IMR-90 (cell line): ENCODE data around the gene RASSF10. TPM values are rescaled to one million over a fixed set of nuclear protein-coding genes. Genes with fewer than 3 reads are reported as not detected.

ENCODE experiments used
- ATAC-seq: fragments of 200-7000 bp; cut with Tn5 transposase; 2 replicates; pipeline ENCODE4 v1.9.1; 2020; ENCODE audit warnings: low read depth, mild to moderate bottlenecking, moderate library complexity
- BruUV-seq: library from RNA; stranded (reverse); fragments of 400-500 nt; replicated peaks from 2 replicates; lab custom pipeline; 2021; lab: Mats Ljungman, UMichigan
- CTCF ChIA-PET: fragments of 300-600 bp; formaldehyde crosslinking; extraction: SDS; loops from one replicate; lab custom pipeline; 2021; ENCODE audit warnings: antibody characterized with exemption; lab: Yijun Ruan, JAX
- POLR2A ChIA-PET: fragments of 300-600 bp; sonication (Branson Sonifier 250); formaldehyde crosslinking; loops from one replicate; lab custom pipeline; 2022; ENCODE audit warnings: antibody characterized with exemption; ENCODE audit not compliant: unreplicated experiment; lab: Charles Lee
- DNase-seq: peaks from one replicate; pipeline ENCODE4 v3.0.0; 2013
- H2AFZ ChIP-seq: replicated peaks from 2 replicates; pipeline ENCODE3; 2013; ENCODE audit warnings: low read length, mild to moderate bottlenecking; ENCODE audit not compliant: poor library complexity
- H2AK5ac ChIP-seq: 2 replicates; pipeline ENCODE4 v1.6.1; 2013; ENCODE audit warnings: low read depth, low read length, inconsistent platforms
- H2AK9ac ChIP-seq: replicated peaks from 2 replicates; pipeline ENCODE3; 2013; ENCODE audit warnings: mild to moderate bottlenecking, low read depth, low read length, moderate library complexity; ENCODE audit not compliant: poor library complexity
- H2BK120ac ChIP-seq: 2 replicates; pipeline ENCODE4 v1.6.1; 2013; ENCODE audit warnings: low read depth, low read length, inconsistent platforms
- H2BK15ac ChIP-seq: 3 replicates; pipeline ENCODE4 v1.6.1; 2013; ENCODE audit warnings: low read depth, low read length, inconsistent platforms
- H2BK20ac ChIP-seq: 2 replicates; pipeline ENCODE4 v1.6.1; 2013; ENCODE audit warnings: low read depth, mild to moderate bottlenecking, inconsistent platforms, low read length, moderate library complexity
- H2BK5ac ChIP-seq: 2 replicates; pipeline ENCODE4 v1.6.1; 2013; ENCODE audit warnings: mild to moderate bottlenecking, low read depth, low read length, inconsistent platforms; ENCODE audit not compliant: poor library complexity, severe bottlenecking
- H3K14ac ChIP-seq: replicated peaks from 2 replicates; pipeline ENCODE4 v1.6.1; 2013; ENCODE audit warnings: low read depth, low read length, inconsistent platforms
- H3K18ac ChIP-seq: 2 replicates; pipeline ENCODE4 v1.6.1; 2013; ENCODE audit warnings: low read depth, low read length, control low read depth
- H3K23ac ChIP-seq: 2 replicates; pipeline ENCODE4 v1.6.1; 2013; ENCODE audit warnings: low read depth, low read length, inconsistent platforms
- H3K27ac ChIP-seq: 2 replicates; pipeline ENCODE4 v1.5.1; 2013; ENCODE audit warnings: mild to moderate bottlenecking, control low read depth, low read length; ENCODE audit not compliant: insufficient read depth
- H3K27me3 ChIP-seq: 2 replicates; pipeline ENCODE4 v1.6.1; 2013; ENCODE audit warnings: low read length; ENCODE audit not compliant: control insufficient read depth, insufficient read depth
- H3K36me3 ChIP-seq: 2 replicates; pipeline ENCODE4 v1.6.1; 2013; ENCODE audit warnings: low read length, mixed read lengths; ENCODE audit not compliant: control insufficient read depth, insufficient read depth
- H3K4ac ChIP-seq: 2 replicates; pipeline ENCODE4 v1.6.1; 2013; ENCODE audit warnings: low read depth, low read length, inconsistent platforms
- H3K4me1 ChIP-seq: 2 replicates; pipeline ENCODE4 v1.6.1; 2013; ENCODE audit warnings: low read length, mixed read lengths; ENCODE audit not compliant: control insufficient read depth, insufficient read depth
- H3K4me2 ChIP-seq: 2 replicates; pipeline ENCODE4 v1.6.1; 2013; ENCODE audit warnings: low read depth, mild to moderate bottlenecking, control low read depth, low read length, moderate library complexity
- H3K4me3 ChIP-seq: 2 replicates; pipeline ENCODE4 v1.5.1; 2013; ENCODE audit warnings: low read depth, mild to moderate bottlenecking, control low read depth, low read length, moderate library complexity; ENCODE audit not compliant: insufficient read depth
- H3K56ac ChIP-seq: 2 replicates; pipeline ENCODE4 v1.6.1; 2013; ENCODE audit warnings: low read length, inconsistent platforms; ENCODE audit not compliant: insufficient read depth; ENCODE audit errors: extremely low read depth
- H3K79me1 ChIP-seq, 2 experiments: 2 replicates each; pipeline ENCODE4 v1.6.1; 2013; ENCODE audit warnings: low read length in 2 of 2, inconsistent platforms in 1 of 2, low read depth in 1 of 2
- H3K9ac ChIP-seq: 2 replicates; pipeline ENCODE4 v1.6.1; 2013; ENCODE audit warnings: low read depth, low read length, control low read depth
- H3K9me1 ChIP-seq: 2 replicates; pipeline ENCODE4 v1.6.1; 2013; ENCODE audit warnings: low read length, inconsistent platforms; ENCODE audit not compliant: insufficient read depth
- H3K9me3 ChIP-seq: 2 replicates; pipeline ENCODE4 v1.6.1; 2013; ENCODE audit warnings: low read length; ENCODE audit not compliant: control insufficient read depth, insufficient read depth
- H4K20me1 ChIP-seq: 2 replicates; pipeline ENCODE4 v1.6.1; 2013; ENCODE audit warnings: low read length, inconsistent platforms; ENCODE audit not compliant: insufficient read depth
- H4K5ac ChIP-seq: 2 replicates; pipeline ENCODE4 v1.6.1; 2013; ENCODE audit warnings: mild to moderate bottlenecking, low read depth, low read length, control low read depth
- H4K8ac ChIP-seq, 2 experiments: 2 replicates each; pipeline ENCODE4 v1.6.1; 2013; ENCODE audit warnings: low read depth in 2 of 2, low read length in 2 of 2, control low read depth in 1 of 2, inconsistent platforms in 1 of 2
- H4K91ac ChIP-seq: 2 replicates; pipeline ENCODE4 v1.6.1; 2013; ENCODE audit warnings: low read depth, low read length, inconsistent platforms; ENCODE audit not compliant: insufficient read depth
- BHLHE40 ChIP-seq: fragments of 150-350 bp; IDR thresholded peaks from 2 replicates; pipeline ENCODE4 v1.6.1; 2016; ENCODE audit warnings: mild to moderate bottlenecking, low read depth, low read length
- CEBPB ChIP-seq: IDR thresholded peaks from 2 replicates; pipeline ENCODE4 v1.6.1; 2012; ENCODE audit warnings: low read depth, low read length, improper control_type of control experiment
- CHD1 ChIP-seq: IDR thresholded peaks from 2 replicates; pipeline ENCODE4 v1.6.1; 2012; ENCODE audit warnings: low read depth, low read length, improper control_type of control experiment
- FOS ChIP-seq: fragments of 150-350 bp; IDR thresholded peaks from 2 replicates; pipeline ENCODE4 v1.6.1; 2016; ENCODE audit warnings: low read depth, low read length
- MAFK ChIP-seq: IDR thresholded peaks from 2 replicates; pipeline ENCODE4 v1.6.1; 2012; ENCODE audit warnings: low read depth, low read length, improper control_type of control experiment
- MAZ ChIP-seq: IDR thresholded peaks from 2 replicates; pipeline ENCODE4 v1.6.1; 2012; ENCODE audit warnings: low read depth, mild to moderate bottlenecking, low read length, improper control_type of control experiment, moderate library complexity, borderline replicate concordance
- MXI1 ChIP-seq: IDR thresholded peaks from 2 replicates; pipeline ENCODE4 v1.6.1; 2012; ENCODE audit warnings: low read depth, mild to moderate bottlenecking, low read length, moderate library complexity, borderline replicate concordance
- NFE2L2 ChIP-seq: fragments of 150-350 bp; IDR thresholded peaks from 2 replicates; pipeline ENCODE4 v1.6.1; 2016; ENCODE audit warnings: low read depth, mild to moderate bottlenecking, low read length
- POLR2A ChIP-seq: IDR thresholded peaks from 2 replicates; pipeline ENCODE4 v1.6.1; 2012; ENCODE audit warnings: mild to moderate bottlenecking, low read depth, low read length
- RAD21 ChIP-seq: IDR thresholded peaks from 2 replicates; pipeline ENCODE4 v1.6.1; 2012; ENCODE audit warnings: low read length, improper control_type of control experiment
- RCOR1 ChIP-seq: IDR thresholded peaks from 2 replicates; pipeline ENCODE4 v1.6.1; 2012; ENCODE audit warnings: mild to moderate bottlenecking, low read length, improper control_type of control experiment; ENCODE audit not compliant: insufficient replicate concordance
- RFX5 ChIP-seq: IDR thresholded peaks from 2 replicates; pipeline ENCODE4 v1.8.0; 2012; ENCODE audit warnings: low read depth, mild to moderate bottlenecking, low read length, moderate library complexity
- SMC3 ChIP-seq: fragments of 150-350 bp; IDR thresholded peaks from 2 replicates; pipeline ENCODE4 v1.6.1; 2016; ENCODE audit warnings: low read depth, mild to moderate bottlenecking, antibody characterized with exemption, low read length, moderate library complexity
- WGBS, 2 experiments: methylation state at CpG; one replicate each; pipeline versions ENCODE4 v1.1.5 to v1.1.7; 2013; ENCODE audit warnings: missing lambda C conversion rate in 2 of 2; ENCODE audit not compliant: insufficient read length in 1 of 2; ENCODE audit errors: extremely low coverage in 2 of 2; 5-methylcytosine and 5-hydroxymethylcytosine counted together
- dilution Hi-C: fragments of 300-500 bp; cut with HindIII; formaldehyde crosslinking; loops from one replicate; pipeline ENCODE4 v1.14.3; 2018; ENCODE audit warnings: low sequenced_read_pairs; ENCODE audit not compliant: unreplicated experiment
- in situ Hi-C: fragments of 300-500 bp; cut with MboI; formaldehyde crosslinking; loops from 3 replicates; pipeline ENCODE4 v1.14.3; 2019; ENCODE audit warnings: low sequenced_read_pairs, inconsistent platforms, mixed read lengths
- intact Hi-C: fragments of 100-400 bp; cut with micrococcal nuclease; formaldehyde crosslinking; loops from 2 replicates; pipeline ENCODE4 v1.10.0; 2022
- polyA plus RNA-seq, 3 experiments: library from polyadenylated mRNA; depleted of rRNA; stranded (reverse); fragments of >200 nt; gene quantifications; 2 replicates each; pipeline ENCODE4 v1.2.3, GENCODE V29; 2012; ENCODE audit warnings: low replicate concordance in 1 of 3
- total RNA-seq: library from RNA; depleted of rRNA; stranded (reverse); fragments of >200 nt; gene quantifications from 2 replicates; pipeline ENCODE4 v1.2.3, GENCODE V29; 2012
- TF ChIP-seq, protein P1 (sequence below): fragments of 150-350 bp; IDR thresholded peaks from 2 replicates; pipeline ENCODE4 v1.6.1; 2017; ENCODE audit warnings: mild to moderate bottlenecking, antibody characterized with exemption, low read length, low read depth
- TF ChIP-seq, protein P2 (sequence below): fragments of 150-350 bp; IDR thresholded peaks from 2 replicates; pipeline ENCODE4 v1.6.1; 2016; ENCODE audit warnings: low read depth, mild to moderate bottlenecking, low read length, moderate library complexity, borderline replicate concordance
- TF ChIP-seq, protein P3 (sequence below): conservative IDR thresholded peaks from 2 replicates; pipeline ENCODE4 v1.5.1; 2012; ENCODE audit warnings: mild to moderate bottlenecking, low read depth, low read length, improper control_type of control experiment

RASSF10 gene
- total and polyA plus RNA-seq, 2 of the 4 experiments (the other 2 are of a cell fraction), result not detected

DNA sequence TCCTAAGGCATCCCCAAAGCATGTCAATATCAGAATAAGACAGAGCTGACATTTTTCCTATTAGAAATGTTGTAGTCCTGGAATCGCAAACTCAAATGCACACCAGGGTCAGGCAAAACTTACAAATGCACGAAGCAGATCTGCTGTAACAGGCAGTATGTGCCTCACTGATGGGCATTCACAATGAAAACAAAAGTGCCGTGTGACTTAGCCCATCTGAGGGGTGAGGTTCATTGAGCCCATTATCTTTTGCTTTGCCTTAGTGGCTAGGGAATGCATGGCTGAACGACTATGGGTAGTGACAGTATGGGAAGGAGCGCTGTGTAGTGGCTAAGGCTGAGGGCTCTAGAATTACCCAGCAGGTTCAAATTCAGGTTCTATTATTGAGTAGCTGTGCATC lies 43.1 kb upstream of the RASSF10 start:
- intact Hi-C loops (no loop called here), dilution Hi-C loops (loop anchor here (25.0 kb wide), 1 partner anchor 196 kb away; no protein-coding TSS in a partner anchor), in situ Hi-C loops (loop anchor here (5.0 kb wide), 2 partner anchors 181 to 376 kb away; no protein-coding TSS in a partner anchor)
- Histone ChIP-seq H4K8ac (no peak overlapping the region), H2BK20ac (no peak overlapping the region), H3K4me2 (no peak overlapping the region), H3K4me3 (no peak overlapping the region), H3K4me1 (no peaks in the 10 kb centered on the region), H3K9me3 (no peaks in the 10 kb centered on the region), H3K27ac (no peak overlapping the region), H4K20me1 (no peaks in the 10 kb centered on the region), H3K9me1 (no peaks in the 10 kb centered on the region), H3K9ac (no peak overlapping the region), H4K91ac (no peak overlapping the region), H3K56ac (no peak overlapping the region), H2AFZ (peak overlapping the region; percentile 8), H3K18ac (no peak overlapping the region), H3K79me1 (no peaks in the 10 kb centered on the region), H2BK5ac (no peak overlapping the region), H2BK120ac (no peak overlapping the region), H2AK5ac (no peak overlapping the region), H3K14ac (no peak overlapping the region), H4K5ac (no peak overlapping the region), H2BK15ac (no peak overlapping the region), H3K36me3 (no peaks in the 10 kb centered on the region), H2AK9ac (no peak overlapping the region), H3K4ac (no peak overlapping the region), H3K23ac (no peak overlapping the region), H3K27me3 (peaks cover 37% of the 10 kb centered on the region)
- ChIA-PET CTCF (interaction anchor here (0.9 to 1.3 kb wide), 2 partner anchors 188 to 272 kb away, joined by 3 read pairs; no protein-coding TSS in a partner anchor), POLR2A (no interaction called here)
- ATAC-seq (no peak), DNase-seq (no peak)
- no TSS peak for BruUV-seq
- TF ChIP-seq RAD21, result no peak
- TF ChIP-seq SMC3, result no peak
- no peak for TF ChIP-seq CHD1
- TF ChIP-seq MAZ, result no peak
- TF ChIP-seq RCOR1, result no peak
- no peak for TF ChIP-seq FOS
- TF ChIP-seq, protein P1, sequence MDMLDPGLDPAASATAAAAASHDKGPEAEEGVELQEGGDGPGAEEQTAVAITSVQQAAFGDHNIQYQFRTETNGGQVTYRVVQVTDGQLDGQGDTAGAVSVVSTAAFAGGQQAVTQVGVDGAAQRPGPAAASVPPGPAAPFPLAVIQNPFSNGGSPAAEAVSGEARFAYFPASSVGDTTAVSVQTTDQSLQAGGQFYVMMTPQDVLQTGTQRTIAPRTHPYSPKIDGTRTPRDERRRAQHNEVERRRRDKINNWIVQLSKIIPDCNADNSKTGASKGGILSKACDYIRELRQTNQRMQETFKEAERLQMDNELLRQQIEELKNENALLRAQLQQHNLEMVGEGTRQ, result no peak
- TF ChIP-seq MAFK, result no peak
- no peak for TF ChIP-seq NFE2L2
- TF ChIP-seq CEBPB, result no peak
- no peak for TF ChIP-seq POLR2A
- no peak for TF ChIP-seq RFX5
- TF ChIP-seq MXI1, result no peak
- TF ChIP-seq, protein P2, sequence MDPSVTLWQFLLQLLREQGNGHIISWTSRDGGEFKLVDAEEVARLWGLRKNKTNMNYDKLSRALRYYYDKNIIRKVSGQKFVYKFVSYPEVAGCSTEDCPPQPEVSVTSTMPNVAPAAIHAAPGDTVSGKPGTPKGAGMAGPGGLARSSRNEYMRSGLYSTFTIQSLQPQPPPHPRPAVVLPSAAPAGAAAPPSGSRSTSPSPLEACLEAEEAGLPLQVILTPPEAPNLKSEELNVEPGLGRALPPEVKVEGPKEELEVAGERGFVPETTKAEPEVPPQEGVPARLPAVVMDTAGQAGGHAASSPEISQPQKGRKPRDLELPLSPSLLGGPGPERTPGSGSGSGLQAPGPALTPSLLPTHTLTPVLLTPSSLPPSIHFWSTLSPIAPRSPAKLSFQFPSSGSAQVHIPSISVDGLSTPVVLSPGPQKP, result no peak
- no peak for TF ChIP-seq BHLHE40
- TF ChIP-seq, protein P3, sequence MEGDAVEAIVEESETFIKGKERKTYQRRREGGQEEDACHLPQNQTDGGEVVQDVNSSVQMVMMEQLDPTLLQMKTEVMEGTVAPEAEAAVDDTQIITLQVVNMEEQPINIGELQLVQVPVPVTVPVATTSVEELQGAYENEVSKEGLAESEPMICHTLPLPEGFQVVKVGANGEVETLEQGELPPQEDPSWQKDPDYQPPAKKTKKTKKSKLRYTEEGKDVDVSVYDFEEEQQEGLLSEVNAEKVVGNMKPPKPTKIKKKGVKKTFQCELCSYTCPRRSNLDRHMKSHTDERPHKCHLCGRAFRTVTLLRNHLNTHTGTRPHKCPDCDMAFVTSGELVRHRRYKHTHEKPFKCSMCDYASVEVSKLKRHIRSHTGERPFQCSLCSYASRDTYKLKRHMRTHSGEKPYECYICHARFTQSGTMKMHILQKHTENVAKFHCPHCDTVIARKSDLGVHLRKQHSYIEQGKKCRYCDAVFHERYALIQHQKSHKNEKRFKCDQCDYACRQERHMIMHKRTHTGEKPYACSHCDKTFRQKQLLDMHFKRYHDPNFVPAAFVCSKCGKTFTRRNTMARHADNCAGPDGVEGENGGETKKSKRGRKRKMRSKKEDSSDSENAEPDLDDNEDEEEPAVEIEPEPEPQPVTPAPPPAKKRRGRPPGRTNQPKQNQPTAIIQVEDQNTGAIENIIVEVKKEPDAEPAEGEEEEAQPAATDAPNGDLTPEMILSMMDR, result no peak
- WGBS, 2 experiments, result no CpG with 5 or more reads among the region's 5 CpGs
